ENCODE results near the gene ZC3H4. TPM values are rescaled to one million over a fixed set of nuclear protein-coding genes. Genes with fewer than 3 reads are reported as not detected.

The ZC3H4 gene
- total and polyA plus RNA-seq, 10 of the 15 experiments (the other 5 are each of a cell fraction or from before 2014, with no cell fraction given), result 5.1 to 86.3 (median 15.5) TPM

DNA sequence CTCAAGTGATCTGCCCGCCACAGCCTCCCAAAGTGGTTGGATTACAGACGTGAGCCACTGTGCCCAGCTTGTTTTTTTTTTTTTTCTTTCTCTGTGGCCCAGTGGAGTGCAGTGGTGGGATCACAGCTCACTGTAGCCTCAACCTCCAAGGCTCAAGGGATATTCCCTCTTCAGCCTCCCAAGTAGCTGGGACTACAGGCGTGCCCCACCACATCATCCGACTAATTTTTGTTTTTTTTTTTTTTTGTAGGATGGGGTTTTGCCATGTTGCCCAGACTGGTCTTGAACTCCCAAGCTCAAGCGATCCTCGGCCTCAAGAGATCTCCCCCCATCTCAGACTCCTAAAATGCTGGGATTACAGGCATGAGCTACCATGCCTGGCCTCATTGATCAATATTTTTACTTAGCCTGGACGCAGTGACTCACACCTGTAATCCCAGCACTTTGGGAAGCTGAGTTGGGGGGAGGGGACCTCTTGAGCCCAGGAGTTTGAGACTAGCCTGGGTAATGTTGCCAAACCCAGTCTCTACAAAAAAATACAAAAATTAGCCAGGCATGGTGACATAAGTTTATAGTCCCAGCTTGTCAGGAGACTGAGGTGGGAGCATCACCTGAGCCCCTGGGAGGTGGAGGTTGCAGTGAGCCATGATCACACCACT, 18.7 kb upstream of the ZC3H4 start:
- no peaks in the 10 kb centered on the region for H3K27me3 ChIP-seq (replicated peaks in 1 of 2; ENCODE audit: control insufficient read depth in 2 of 2, insufficient read depth in 2 of 2, low read length in 1 of 2)
- 57% methylated on average over 6 of the region's 7 CpGs for WGBS (ENCODE audit: insufficient coverage, insufficient replicate concordance, low lambda C conversion rate, missing lambda C conversion rate)
- FAIRE-seq (no peak), DNase-seq (ENCODE audit: low read depth, low spot score) (no peak), ATAC-seq (no peak)
- H3K4me1 ChIP-seq (ENCODE audit: control insufficient read depth, insufficient read depth, low read length), result peaks cover 3% of the 10 kb centered on the region; the same call in 1 of the 2 replicates
- intact Hi-C loops (cut with micrococcal nuclease; ENCODE audit: unreplicated experiment), result no loop called here
- H3K36me3 ChIP-seq (ENCODE audit: control insufficient read depth in 2 of 2, insufficient read depth in 2 of 2, low read length in 1 of 2), result no peaks in the 10 kb centered on the region; a peak in 2 of 4 replicates
- BruUV-seq (replicated peaks), result no TSS peak
- H3K4me2 ChIP-seq (ENCODE audit: control insufficient read depth, insufficient read depth), result peak overlapping the region; percentile 45
- peaks cover 3% of the 10 kb centered on the region; the same call in 1 of the 3 replicates for H3K9me3 ChIP-seq (replicated peaks; ENCODE audit: control insufficient read depth, insufficient read depth, low read length)
- peak overlapping the region; percentile 91; the same call in 1 of the 2 replicates for H3K9ac ChIP-seq (ENCODE audit: control insufficient read depth, insufficient read depth, low read length)
- H4K20me1 ChIP-seq (ENCODE audit: control insufficient read depth, insufficient read depth), result no peaks in the 10 kb centered on the region
- ChIA-PET CTCF (interaction anchor here (1.1 to 4.6 kb wide), 15 partner anchors 9 to 119 kb away, joined by 3 to 32 read pairs (median 15); partner anchors contain the start of gene ZC3H4), POLR2A (interaction anchor here (0.7 to 4.4 kb wide), 10 partner anchors 16 to 153 kb away, joined by 3 to 45 read pairs (median 6); partner anchors contain the start of genes CCDC9 and ZC3H4), RAD21 (ENCODE audit: unreplicated experiment) (interaction anchor here (0.6 to 2.5 kb wide), 10 partner anchors 10 to 119 kb away, joined by 3 to 26 read pairs (median 6); partner anchors contain the start of gene ZC3H4), SMC1A (ENCODE audit: uncharacterized antibody, unreplicated experiment) (interaction anchor here (0.6 to 3.4 kb wide), 8 partner anchors 9 to 332 kb away, joined by 3 to 26 read pairs (median 8); partner anchors contain the start of gene ZC3H4)
- peaks cover 64% of the 10 kb centered on the region for H3K79me2 ChIP-seq (ENCODE audit: control insufficient read depth, insufficient read depth, low read length)
- H3K4me3 ChIP-seq, result peak overlapping the region; percentile 94
- no peak overlapping the region for H2AFZ ChIP-seq (ENCODE audit: control insufficient read depth, low read depth, low read length)
- H3K27ac ChIP-seq (ENCODE audit: control insufficient read depth, insufficient read depth), result no peak overlapping the region
- in situ Hi-C loops (cut with MboI), result no loop called here
- no peak for TF ChIP-seq GABPA (IDR thresholded peaks at IDR 0.05; ENCODE audit: low read depth)
- TF ChIP-seq NRF1 (conservative IDR thresholded peaks at IDR 0.05; ENCODE audit: low read depth, low read length), result no peak
- TF ChIP-seq ZZZ3 (IDR thresholded peaks at IDR 0.05; ENCODE audit: control insufficient read depth, insufficient read length, low read depth), result no peak
- TF ChIP-seq RAD51 (IDR thresholded peaks at IDR 0.05), result no peak
- TF ChIP-seq, protein P1, sequence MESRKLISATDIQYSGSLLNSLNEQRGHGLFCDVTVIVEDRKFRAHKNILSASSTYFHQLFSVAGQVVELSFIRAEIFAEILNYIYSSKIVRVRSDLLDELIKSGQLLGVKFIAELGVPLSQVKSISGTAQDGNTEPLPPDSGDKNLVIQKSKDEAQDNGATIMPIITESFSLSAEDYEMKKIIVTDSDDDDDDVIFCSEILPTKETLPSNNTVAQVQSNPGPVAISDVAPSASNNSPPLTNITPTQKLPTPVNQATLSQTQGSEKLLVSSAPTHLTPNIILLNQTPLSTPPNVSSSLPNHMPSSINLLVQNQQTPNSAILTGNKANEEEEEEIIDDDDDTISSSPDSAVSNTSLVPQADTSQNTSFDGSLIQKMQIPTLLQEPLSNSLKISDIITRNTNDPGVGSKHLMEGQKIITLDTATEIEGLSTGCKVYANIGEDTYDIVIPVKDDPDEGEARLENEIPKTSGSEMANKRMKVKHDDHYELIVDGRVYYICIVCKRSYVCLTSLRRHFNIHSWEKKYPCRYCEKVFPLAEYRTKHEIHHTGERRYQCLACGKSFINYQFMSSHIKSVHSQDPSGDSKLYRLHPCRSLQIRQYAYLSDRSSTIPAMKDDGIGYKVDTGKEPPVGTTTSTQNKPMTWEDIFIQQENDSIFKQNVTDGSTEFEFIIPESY (IDR thresholded peaks at IDR 0.05), result no peak
- TF ChIP-seq KAT2A (conservative IDR thresholded peaks at IDR 0.05; ENCODE audit: control insufficient read depth, low read depth, low read length), result no peak
- TF ChIP-seq, protein P2, sequence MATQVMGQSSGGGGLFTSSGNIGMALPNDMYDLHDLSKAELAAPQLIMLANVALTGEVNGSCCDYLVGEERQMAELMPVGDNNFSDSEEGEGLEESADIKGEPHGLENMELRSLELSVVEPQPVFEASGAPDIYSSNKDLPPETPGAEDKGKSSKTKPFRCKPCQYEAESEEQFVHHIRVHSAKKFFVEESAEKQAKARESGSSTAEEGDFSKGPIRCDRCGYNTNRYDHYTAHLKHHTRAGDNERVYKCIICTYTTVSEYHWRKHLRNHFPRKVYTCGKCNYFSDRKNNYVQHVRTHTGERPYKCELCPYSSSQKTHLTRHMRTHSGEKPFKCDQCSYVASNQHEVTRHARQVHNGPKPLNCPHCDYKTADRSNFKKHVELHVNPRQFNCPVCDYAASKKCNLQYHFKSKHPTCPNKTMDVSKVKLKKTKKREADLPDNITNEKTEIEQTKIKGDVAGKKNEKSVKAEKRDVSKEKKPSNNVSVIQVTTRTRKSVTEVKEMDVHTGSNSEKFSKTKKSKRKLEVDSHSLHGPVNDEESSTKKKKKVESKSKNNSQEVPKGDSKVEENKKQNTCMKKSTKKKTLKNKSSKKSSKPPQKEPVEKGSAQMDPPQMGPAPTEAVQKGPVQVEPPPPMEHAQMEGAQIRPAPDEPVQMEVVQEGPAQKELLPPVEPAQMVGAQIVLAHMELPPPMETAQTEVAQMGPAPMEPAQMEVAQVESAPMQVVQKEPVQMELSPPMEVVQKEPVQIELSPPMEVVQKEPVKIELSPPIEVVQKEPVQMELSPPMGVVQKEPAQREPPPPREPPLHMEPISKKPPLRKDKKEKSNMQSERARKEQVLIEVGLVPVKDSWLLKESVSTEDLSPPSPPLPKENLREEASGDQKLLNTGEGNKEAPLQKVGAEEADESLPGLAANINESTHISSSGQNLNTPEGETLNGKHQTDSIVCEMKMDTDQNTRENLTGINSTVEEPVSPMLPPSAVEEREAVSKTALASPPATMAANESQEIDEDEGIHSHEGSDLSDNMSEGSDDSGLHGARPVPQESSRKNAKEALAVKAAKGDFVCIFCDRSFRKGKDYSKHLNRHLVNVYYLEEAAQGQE (IDR thresholded peaks at IDR 0.05; ENCODE audit: low read depth, low read length), result no peak
- TF ChIP-seq, protein P3, sequence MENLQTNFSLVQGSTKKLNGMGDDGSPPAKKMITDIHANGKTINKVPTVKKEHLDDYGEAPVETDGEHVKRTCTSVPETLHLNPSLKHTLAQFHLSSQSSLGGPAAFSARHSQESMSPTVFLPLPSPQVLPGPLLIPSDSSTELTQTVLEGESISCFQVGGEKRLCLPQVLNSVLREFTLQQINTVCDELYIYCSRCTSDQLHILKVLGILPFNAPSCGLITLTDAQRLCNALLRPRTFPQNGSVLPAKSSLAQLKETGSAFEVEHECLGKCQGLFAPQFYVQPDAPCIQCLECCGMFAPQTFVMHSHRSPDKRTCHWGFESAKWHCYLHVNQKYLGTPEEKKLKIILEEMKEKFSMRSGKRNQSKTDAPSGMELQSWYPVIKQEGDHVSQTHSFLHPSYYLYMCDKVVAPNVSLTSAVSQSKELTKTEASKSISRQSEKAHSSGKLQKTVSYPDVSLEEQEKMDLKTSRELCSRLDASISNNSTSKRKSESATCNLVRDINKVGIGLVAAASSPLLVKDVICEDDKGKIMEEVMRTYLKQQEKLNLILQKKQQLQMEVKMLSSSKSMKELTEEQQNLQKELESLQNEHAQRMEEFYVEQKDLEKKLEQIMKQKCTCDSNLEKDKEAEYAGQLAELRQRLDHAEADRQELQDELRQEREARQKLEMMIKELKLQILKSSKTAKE (IDR thresholded peaks at IDR 0.05; ENCODE audit: low read depth, poor library complexity, severe bottlenecking), result no peak
- no peak for TF ChIP-seq RFX5 (IDR thresholded peaks at IDR 0.05; ENCODE audit: low read depth, low read length)
- no peak for TF ChIP-seq CBX5 (IDR thresholded peaks at IDR 0.05; ENCODE audit: low read depth)
- no peak for TF ChIP-seq BACH1 (IDR thresholded peaks at IDR 0.05; ENCODE audit: borderline replicate concordance)
- no peak for TF ChIP-seq EGR1 (IDR thresholded peaks at IDR 0.05; ENCODE audit: borderline replicate concordance in 1 of 2, low read depth in 2 of 2, low read length in 2 of 2)
- no peak for TF ChIP-seq ETV6 (conservative IDR thresholded peaks at IDR 0.05 in 1 of 2, IDR thresholded peaks at IDR 0.05 in 1 of 2; ENCODE audit: borderline replicate concordance in 1 of 2, low read depth in 1 of 2)
- no peak for TF ChIP-seq MEF2A (IDR thresholded peaks at IDR 0.05; ENCODE audit: insufficient read depth, low read depth, low read length)
- TF ChIP-seq TAF1 (IDR thresholded peaks at IDR 0.05; ENCODE audit: borderline replicate concordance, low read depth, low read length), result no peak

Data from GM12878 (cell line).